NCI-H2196 treated with DMSO at 0.1 percent for 48 hours (cell line): ENCODE measurements around the gene MIDN.

Experiments used
- DNase-seq: peaks from one replicate; lab custom pipeline; 2025; ENCODE audit not compliant: unreplicated experiment; lab: John Stamatoyannopoulos, UW

The MIDN gene

DNA sequence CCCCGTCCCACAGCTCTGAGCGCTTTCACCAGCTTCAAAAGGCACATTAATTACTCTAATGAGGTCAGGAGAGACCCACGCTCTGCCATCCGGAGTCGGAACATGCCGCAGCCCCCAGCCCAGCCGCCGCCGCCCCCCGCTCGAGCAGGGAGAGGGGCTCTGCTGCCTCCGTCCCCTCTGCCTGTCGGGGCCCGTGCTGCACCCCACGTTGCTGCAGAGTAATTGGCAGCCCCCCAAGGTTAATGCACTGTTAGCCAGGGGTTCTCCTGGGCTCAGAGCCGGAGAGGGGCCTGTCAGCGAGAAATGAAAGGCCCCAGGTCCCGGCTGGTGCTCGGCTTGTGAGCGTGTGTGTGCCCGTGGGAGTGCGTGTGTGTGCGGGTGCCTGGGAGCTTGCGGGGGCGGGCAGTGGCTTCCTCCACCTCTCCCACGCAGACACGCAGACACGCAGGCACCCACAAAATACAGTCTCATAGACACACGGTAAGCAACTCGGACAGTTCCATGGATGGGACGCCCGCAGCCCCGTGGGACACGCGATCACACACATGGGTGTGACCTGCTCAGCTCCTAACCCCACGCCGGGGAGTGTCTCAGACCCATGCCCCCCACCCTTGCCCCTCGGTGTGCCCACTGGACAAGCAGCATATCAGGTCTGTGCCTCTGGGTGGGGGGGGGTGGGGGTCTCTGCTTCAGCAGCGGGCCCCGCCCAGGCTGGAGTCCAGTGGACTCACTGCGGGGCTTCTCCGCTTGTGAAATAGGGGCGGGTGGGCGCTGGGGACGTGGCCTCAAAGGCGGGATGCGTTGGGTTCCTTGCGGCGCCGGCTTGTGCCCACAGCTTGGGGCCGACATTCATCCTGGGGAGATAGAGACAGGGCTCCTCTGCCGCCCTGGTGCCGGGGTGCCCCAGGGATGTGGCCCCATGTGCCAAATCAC, 32.5 kb downstream of the MIDN start:
- DNase-seq, result no peak

DNA sequence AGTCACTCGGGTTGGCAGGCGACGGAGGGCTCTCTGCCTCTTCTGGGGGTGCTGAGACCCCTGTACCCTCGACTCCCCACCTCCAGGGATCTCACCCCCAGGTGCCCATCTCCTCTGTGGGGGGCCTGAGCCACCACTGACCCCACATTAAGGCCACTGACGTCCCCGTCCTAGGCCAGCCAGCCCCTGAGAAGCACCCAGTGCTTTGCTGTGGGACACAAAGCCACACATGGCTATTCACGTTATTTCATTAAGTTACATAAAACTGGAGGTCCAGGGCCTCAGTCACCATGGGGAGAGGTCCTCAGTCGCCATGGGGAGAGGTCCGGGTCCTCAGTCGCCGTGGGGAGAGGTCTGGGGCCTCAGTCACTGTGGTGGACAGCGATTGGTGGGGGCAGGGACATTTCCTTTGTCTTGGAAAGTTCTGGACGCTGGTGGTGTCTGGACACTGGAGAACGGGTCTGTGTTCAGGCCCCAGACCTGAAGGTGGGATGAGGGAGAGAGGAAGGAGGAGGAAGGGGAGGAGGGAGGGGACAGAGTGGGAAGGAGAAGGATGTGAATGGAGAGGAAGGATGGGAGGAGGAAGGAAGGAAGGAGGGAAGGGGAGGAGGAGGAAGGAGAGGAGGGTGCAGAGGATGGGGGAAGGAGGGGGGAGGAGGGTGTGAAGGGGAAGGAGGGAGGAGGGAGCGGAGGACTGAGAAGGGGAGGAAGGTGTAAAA, 33.3 kb downstream of the MIDN start:
- DNase-seq, result no peak

DNA sequence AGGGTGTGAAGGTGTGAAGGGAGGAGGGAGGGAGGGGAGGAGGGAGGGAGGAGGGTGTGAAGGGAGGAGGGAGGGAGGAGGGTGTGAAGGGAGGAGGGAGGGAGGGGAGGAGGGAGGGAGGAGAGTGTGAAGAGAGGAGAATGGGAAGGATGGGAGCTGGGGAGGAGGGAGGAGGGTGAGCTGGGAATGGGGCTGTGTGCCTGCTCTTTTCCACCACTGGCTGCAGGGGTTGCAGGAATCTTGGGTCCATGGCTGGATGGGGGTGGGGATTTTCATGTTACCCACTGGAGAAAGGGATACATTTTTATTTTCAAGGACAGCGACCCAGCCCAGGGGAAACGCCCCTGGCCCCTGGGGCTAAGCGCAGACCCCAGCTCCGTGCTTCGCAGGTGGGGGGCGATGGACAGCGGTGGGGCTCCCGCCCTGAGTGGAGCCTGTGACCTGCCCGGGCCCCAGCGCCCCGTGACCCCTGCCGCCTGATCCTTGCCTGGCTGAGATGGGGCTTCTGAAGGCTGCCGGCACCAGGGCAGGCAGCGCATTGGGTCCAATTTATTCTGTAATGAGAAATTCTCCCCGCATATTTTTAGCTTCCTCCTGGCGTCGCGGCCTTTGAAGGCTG, 34.3 kb downstream of the MIDN start:
- no peak for DNase-seq

DNA sequence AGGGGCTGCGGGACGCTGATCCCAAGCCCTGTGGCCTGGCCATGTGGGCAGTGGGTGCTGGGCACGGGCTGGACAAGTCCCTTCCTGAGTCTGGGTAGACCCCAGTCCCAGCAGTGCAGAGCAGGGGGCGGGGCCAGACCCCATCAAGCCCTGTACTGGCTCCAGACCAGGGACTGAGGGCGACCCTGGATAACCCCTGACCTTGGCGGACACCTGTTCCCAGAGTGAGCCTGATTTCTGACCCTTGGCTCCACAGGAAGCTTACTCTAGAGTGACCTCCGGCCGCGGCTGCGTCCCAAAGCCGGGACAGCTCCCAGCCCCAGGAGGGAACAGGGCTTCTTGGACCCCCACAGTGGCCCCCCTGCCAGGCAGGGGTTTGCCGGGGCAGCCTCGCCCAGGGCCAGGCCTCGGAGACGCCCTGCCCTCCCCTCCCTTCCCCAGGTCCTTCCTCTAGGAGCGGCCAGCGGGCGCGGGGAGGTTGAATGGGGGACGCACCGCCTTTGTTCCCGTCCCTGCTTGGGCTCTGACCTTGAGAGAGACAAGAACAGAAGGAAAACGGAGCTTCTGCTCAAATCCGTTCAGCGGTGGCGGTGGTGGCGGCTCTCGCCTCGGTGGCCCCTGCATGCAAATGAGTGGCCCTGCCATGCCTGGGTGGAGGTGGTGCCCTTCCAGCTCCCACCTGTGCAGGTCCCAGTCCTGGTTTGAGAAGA, 35.0 kb downstream of the MIDN start:
- DNase-seq, result no peak

DNA sequence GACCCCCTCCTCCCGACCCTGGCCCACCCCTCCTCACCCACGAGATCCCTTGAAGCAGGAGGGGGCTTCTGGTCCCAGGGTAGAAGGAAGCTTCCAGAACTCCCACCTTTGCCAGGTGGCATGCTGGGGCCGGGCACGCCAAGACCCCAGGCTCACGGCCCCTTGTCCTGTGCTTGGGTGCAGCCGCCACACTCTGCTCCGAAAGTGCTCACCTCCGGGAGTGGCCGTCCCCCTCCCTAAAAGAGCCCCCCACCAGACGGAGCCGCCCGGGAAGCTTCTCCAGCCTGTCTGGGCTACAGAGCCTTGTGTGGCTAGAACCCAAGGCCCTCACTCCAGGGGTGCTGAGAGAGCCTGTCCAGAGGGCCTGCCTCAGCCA, 35.5 kb downstream of the MIDN start:
- no peak for DNase-seq

DNA sequence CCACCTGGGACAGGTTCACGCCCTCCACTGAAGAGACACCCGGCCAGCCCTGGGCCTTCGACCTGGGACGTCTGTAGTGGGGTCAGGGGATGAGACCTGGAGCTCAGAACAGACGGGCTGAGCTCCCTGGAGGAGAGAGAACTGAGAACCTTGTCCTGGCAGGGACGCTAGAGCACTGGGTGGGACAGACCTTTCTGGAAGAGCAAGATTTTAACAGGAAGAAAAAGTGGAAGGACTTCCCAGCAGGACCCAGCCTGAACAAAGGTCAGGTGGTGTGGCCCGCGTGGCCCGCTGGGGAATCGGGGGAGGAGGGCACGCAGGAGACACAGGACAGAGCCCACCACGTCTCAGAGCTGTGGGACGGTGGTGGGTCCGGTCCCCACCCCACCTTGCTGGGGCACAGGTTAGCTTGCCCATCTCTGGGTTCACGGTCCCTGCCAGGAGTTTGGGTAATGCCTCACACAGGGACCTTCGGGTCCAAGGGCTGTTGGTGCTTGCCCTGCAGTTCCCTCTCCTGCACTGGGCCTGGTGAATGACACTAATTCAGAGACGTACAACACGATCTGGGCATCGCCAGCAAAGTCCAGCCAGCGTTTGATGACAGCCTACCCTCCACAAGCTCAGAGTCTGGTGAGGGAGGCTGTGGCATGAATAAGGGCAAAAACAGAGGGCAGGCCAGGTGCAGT, 36.1 kb downstream of the MIDN start:
- DNase-seq, result no peak

DNA sequence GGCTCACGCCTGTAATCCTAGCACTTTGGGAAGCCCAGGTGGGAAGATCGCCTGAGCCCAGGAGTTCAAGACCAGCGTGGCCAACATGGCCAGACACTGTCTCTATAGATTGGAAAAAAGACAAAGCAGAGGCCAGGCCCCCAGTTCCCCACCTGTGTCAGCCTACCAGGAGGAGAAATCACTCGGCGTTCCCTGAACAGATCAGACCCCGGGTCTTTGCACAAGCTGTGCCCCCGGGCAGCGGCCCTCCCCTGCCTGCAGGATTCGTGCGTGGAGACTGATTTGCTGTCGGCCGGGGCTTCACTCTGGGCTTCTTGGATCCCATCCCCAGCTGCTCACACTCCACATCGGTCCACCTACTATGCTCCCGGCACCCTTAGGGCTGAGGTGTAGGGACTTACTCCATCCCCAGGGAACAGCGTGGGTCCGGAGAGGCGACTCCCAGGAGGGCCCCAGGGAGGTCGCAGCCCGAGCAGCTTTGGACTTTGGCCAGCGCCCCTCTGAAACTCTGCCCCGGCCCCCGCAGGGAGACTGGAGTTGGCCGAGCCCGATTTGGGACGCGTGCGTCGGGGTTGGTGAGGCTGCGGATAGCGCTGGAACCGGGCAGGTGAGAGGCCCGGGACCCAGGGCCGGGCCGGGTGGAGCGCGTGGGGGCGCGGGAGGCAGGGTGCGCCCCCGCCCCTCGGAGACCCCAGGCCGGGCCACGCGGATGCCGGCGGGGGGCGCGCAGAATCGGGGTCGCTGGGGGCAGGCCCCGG, 36.8 kb downstream of the MIDN start:
- no peak for DNase-seq

DNA sequence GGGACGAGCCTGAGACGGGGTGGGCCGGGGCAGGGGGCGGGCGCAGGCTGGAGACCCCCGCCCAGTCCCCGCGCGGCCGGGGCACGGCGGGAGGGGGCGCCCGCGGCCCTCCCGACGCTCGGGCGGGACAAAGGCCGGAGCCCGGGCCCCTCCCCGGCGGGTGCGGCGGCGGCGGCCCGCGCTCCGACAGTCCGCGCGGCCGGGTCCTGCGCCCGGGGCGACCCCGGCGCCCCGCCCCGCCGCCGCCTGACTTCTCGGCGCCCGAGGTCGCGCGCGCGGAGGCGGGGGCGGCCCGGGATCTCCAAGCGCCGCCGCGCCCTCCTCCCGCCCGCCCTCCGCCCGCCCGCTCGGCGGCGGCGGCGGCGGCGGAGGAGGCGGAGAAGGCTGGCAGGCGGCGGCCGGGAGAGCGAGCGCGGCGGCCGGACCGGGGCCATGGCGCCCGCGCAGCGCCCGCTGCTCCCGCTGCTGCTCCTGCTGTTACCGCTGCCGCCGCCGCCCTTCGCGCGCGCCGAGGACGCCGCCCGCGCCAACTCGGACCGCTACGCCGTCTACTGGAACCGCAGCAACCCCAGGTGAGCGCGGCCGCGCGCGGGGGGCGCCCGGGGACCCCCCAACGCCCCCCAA, 37.5 kb downstream of the MIDN start, which contains the start of gene EFNA2:
EFNA2 (plus strand) TSS at position 137 of the 624 bp plus-strand sequence; CDS start at position 433, 296 bp downstream.
- DNase-seq, result no peak

DNA sequence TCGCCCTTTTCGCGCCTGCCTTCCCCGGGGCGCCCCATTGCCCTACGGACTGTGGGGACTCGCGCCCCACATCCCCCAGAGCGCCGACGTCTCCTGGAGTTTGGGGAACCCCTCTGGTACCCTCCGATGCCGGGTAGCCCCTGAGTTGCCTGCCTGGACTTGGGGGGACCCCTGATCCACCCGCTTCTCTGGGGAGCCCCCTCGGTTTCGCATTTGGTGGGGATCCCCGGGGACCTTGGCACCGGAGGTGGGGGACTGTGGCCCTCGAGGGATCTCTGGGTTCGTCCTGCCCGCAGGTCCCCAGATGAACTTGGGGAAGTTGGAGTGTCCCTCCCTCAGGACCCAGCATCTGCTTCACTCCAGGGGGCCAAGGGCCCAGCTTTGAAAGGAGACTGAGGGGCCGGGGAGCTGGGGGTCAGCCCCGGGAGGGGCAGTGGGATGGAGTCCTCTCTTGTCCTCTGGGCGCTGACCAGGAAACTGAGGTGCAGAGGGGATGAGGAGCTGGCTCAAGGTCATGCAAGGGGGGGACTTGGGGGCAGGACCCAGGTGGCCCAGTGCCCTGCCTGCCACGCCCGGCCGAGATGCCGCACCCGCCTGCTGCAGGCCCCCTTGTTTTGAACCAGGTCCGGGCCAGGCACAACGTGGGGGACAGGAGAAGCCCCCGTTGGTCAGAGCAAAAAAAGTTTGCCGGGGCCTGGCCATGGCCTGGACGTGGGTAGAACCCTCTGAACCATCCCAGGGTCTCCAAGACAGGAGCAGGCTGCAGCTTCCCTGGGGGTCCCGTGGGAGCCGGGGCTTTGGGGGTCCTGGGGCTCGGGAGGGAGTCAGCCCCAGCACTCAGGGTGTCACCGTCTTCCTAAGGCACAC, 38.3 kb downstream of the MIDN start:
- DNase-seq, result no peak

DNA sequence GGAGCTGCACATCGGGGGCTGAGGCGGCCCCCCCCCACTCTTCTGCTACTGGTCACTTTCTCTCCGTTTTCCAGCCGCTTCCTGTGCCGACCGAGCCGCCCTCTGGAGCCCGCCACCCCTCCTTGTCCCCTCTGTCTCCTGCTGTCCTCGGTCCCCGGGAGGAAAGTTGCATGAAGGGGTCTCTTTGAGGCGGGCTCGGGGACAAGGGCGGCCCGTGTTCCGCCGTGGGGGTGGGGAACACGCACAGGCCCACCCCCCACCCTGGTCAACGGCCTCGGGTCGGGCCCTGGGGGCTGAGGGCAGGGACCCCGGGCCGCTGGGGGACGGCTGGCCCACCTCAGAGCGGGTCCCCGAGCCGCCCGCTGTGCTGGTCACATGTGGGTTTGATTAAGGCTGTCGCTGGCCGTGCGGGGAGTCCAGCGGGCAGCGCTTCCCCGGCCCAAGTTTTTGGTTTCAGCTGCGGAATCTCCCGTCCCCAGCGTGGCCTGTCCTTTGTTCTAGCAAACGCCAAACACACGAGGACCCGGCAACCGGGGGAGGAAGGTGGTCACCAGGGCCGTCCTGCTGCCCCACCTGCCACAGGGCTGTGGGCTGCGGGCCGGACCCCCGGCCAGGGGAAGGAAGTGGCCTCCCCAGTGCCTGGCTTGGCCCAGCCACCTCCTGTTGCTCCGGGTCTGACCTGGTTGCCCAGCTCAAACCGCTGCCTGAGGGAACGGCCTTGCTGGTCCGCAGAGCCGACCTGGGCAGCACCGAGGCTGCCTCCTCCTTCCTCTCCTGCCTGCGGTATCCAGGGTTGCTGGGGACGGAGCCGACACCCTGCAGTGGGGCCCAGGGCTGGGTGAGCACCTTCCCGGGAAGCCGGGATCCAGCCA, 39.2 kb downstream of the MIDN start:
- no peak for DNase-seq

DNA sequence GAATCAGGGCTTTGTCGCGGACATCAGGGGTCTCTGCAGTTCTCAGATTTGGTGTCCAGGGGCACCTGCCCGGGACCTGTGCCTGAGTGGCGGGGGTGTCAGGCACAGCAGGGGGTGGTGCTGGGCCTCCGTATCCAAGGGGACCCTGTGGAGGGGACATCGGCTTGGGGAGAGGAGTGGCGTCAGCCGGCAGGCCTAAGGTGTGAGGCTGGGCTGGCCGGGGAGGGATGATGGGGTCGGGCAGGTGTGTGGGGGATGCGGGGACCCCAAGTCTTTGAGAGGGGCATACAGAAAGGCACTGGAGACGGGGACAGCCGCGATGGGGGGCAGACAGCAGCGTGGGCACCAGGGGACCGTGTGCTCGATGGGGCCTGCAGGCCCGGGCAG, 39.8 kb downstream of the MIDN start:
- DNase-seq, result no peak

DNA sequence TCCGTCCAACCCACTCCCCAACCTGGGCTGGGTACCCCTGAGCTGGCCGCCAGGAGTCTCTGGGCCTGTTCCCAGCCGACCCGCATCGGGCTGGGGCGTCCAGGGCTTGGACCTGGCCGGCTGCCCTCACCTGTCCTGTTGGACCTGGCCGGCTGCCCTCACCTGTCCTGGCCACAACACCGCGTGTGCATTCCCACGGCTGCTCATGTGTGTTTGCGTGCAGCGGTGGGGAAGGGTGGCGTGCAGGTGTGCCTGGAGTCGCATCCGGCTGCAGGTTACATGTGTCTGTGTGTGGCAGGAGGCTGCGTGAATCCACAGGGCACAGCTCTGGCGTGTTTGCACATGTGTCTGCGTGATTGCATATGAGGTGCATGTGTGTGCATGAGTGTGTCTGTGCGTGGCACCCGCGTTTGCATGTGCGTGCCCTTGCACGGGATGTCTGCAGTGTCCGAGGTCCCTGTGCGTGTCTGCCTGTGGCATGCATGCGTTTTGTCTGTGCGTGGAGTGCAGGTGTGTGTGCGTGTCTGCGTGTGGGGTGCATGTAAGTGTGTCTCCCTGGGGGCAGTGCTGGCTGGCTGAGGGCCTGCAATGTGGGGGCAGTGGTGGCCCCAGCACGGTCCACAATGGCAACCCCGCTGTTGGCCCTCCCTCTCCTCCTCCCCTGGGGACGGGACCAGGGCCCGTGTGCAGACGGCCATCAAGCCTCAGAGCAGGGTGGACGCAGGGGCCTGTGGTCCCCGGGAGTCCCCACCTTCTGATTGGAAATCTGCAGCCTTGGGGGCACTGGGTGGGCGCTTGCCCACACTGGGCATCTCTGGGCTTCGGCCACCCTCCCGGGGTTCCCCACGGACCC, 40.7 kb downstream of the MIDN start:
- DNase-seq, result no peak

DNA sequence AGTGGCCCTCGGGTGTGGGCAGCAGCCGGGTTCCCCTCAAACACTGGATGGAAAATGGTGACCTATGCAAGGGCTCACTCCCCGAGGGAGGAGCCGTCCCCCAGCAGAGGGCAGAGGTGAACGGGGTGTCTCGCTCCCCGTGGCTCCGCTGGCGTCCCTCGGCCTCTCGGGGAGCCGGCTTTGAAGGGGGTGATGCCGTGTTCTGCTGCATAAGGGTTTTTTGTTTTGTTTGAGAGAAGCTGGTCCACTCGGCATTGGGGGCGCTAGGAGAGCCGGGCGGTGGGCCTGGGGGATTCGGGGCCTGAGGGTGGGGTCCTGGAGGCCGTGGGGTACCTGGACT, 41.3 kb downstream of the MIDN start:
- DNase-seq, result no peak

DNA sequence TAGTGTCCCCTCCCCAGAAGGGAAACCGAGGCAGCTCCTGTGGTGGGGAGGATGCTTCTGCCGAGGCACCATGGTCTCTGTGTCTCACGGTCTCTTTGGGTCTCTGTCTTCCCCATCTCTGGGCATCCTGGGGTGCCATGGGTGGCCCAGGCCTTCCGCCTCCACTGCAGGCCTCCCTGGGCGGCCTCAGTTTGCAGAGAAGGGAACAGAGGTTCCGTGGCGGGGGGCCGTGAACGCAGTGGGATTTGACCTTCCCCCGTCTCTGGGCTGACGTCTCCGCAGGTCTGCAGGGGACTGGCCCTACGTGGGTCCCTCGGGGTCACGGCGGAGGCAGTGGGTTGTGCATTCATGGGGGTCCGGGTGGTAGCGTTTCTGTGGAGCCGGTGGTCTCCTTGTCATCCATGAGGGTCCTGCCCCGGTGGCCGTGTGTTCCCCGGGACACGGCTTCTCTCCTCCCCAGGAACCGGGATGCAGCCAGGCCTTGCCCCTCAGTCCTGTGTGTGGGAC, 41.9 kb downstream of the MIDN start:
- DNase-seq, result no peak

DNA sequence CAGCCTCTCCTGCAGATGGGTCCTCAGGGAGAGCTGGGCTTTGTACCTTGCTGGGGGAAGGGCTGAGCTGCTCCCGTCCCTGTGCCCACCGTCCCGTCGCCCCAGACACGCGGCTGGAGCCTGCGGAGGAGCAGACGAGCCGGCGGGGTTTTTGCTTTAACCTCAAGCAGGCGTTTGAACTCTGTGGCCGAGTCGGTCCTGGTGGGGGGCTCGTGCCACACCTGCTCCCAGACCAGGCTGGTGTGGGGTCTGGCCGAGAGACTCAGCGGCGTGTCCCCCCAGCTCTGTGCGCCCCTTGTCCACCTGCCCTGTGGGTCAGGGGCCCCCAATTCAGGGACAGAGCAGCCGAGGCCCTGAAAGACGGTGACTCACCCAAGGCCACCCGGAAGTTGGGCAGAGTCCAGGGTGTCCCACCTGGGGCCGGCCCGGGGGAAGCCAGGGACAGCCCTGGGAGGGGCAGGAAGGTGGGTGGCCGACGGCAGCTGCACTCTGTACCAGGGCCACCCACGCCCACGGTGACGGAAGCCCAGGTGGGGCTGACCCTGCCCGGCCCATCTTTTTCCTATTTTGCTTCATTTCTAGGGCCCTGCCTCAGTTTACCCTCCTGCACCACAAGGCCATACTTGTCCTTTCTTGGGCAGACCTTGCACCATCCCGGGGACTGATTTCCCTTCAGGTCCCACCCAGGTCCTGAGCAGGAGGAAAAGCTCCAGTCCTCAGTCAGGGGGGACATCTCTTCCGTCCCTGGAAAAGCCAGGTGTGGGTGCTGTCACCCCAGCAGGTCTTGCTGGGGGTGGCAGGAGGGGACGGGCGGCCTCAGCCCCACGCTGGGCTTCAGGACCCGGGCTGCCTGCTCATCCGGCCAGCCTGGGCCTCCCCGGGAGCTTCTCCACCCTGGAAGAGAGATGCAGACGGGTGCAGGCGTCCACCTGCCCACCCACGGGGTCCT, 42.6 kb downstream of the MIDN start:
- no peak for DNase-seq
